ENCODE data around the gene GOLPH3. TPM values are rescaled to one million over a fixed set of nuclear protein-coding genes. Genes with fewer than 3 reads are reported as not detected.

GOLPH3 gene
- 59.4 and 62.5 TPM in 2 replicates for total RNA-seq

DNA sequence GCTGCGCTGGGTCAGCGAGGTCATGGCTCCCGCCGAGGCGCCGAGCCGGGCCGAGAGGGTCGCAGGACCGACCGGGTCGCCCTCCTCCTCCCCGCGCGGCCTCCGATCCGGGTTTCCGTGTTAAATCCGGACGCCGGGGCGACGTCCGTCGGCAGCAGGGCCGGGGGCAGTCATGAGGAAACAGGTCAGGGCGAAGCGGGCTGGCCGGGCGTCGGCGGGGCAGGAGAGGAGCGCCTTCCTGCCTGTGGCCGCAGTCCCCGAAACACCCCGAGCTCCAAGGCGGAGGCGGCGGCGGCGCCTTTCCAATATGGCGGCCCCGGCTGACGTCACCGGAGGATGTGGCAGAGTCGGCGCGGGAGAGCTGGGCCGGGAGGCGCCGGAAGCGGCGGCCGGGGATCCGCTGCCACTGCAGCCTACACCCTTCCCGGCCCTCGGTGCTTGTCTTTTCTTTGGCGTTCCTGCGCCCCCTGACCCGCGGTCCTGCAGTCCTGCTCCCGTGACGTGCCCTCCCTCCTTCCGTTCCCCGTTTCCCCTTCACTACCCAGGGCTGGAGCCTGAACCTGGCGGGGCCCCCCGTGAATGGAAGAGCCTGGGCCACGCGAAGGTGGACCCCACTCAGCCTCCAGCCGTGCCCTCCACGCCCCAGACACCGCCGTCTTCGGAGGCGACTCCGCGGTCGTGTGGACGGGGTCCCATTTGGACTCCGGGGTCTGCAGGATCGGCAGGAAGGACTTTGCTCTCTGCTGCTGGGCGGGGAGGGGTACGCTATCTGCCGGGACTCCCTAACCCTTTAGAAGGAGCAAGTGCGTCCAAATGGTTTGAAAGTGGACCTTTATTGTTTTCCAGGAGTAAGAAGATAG is at the start of gene GOLPH3:
TSS of gene GOLPH3 (minus strand) at position 309 of the 860 bp plus-strand sequence. CDS start at position 24, 285 bp downstream.

Small RNAs within 50 kb of the gene (small RNA-seq; reads per million reads assigned to genes)
- gene RF00019, result not detected

Other genes with a start within 250 kb of the GOLPH3 start
- gene MTMR12, start 138.6 kb upstream of the GOLPH3 start, total RNA-seq, result 35.6 and 64.9 TPM in 2 replicates

All from vein endothelial cell (primary cell).